ENCODE data around the gene RHBG. TPM values are rescaled to one million over a fixed set of nuclear protein-coding genes. Genes with fewer than 3 reads are reported as not detected.

Gene RHBG
- total and polyA plus RNA-seq, 2 experiments from 2014 or later, result 3.3 to 11.9 TPM

DNA sequence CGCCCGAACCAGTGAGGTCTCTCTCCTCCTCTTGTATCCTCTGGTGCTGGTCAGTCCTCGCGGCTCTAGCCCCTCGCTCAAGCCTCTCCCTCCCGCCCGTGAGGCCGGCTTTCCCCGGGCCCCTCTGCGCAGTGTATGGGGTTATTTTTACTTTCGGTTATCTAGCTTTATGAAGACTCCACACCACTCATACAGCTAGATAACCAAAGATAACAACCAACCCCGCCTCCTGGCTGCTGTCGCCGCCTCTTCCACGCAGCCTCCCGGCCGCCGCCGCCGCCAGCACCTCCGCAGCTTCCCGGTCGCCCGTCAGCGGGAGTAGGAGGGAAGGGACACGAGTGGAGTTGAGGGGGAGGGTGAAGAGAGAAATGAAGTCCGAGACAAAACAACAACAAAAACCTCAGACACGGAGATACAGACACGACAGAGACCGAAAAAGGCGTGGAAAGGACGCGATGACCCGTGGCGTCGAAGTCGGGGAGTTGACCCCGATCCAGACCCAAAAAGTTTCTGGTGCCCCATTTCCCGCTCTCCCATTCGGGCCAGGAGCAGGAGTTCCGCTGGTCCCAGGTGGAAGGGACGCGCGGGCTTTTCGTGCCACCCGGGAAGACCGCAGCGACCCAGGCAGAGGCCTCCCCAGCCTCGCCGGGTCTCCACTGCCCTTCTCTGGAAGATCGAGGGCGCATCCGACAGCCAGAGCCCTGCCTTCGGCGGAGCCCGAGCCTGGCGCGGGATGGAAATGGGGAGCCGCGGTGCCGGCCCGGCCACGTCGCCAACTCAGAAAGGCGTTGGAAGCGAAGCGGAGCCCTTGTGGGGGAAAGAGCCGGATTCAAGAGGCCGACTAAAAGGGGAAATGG, 51.4 kb downstream of the RHBG start:
- no peaks in the 10 kb centered on the region for H3K79me2 ChIP-seq
- H3K27me3 ChIP-seq, result peaks cover 100% of the 10 kb centered on the region
- no peak overlapping the region for H3K27ac ChIP-seq
- H3K4me3 ChIP-seq, result no peak overlapping the region
- peak overlapping the region; percentile 56 for H2AFZ ChIP-seq
- peaks cover 16% of the 10 kb centered on the region for H3K4me1 ChIP-seq (ENCODE audit: insufficient read depth)
- WGBS (ENCODE audit: low lambda C conversion rate, missing lambda C conversion rate), result 3% methylated on average over 69 of the region's 69 CpGs
- no peak for DNase-seq (ENCODE audit: low spot score)
- no peaks in the 10 kb centered on the region for H3K9me2 ChIP-seq (replicated peaks; ENCODE audit: insufficient read depth)
- peak overlapping the region; percentile 88 for H3K4me2 ChIP-seq
- H3K9me3 ChIP-seq (ENCODE audit: low read depth), result no peaks in the 10 kb centered on the region
- TF ChIP-seq EZH2 (IDR thresholded peaks at IDR 0.05; ENCODE audit: borderline replicate concordance) (peak; percentile 98), EZH2phosphoT487 (IDR thresholded peaks at IDR 0.05; ENCODE audit: low read depth, severe bottlenecking, unreplicated experiment) (no peak)
- no peaks in the 10 kb centered on the region for H3K36me3 ChIP-seq (replicated peaks; ENCODE audit: insufficient read depth, low read depth)
- H4K20me1 ChIP-seq (ENCODE audit: insufficient read depth, poor library complexity, severe bottlenecking), result no peaks in the 10 kb centered on the region

DNA sequence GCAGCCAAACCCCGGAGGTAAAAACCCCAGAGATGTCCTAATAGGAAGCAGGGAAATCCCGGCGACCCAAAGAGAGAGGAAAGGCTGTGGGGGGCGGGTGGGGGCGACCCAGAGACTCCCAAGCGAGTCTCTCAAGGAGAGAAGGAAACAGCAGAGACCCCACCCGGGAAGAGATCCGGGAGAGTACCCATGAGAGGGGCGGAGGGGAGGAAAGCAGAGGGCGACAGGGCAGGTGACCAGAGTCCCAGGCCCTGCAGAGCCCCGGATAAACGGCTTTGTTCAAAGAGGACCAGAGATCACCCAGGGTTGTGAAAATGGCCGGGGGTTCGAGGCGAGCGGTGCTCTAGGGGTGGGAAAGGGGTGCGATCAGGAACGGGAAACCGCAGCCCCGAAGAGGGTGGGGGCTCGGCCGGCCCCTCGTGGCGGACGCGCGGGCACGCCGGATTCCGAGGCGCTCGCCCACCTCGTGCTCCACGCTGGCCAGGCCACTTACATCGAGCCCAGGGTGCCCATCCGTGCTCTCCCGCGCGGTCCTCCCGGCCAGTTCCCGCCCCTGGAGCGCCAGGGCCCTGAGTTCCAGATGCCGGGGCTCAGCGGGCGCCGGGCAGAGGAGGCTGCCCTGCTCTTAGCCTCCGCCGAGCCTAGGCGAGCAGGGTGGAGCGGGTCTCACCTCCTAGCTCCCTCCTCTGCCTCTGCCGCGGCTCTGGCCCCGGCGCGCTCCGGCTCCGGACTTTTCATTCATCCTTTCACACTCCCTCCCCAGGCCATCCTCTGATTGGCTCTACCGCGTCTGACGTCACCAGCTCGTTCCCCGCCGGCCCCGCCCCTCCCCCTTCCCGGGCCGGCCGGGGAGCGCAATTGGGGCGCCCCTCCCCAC, 52.3 kb downstream of the RHBG start:
- peak; percentile 85 for DNase-seq (ENCODE audit: low spot score)
- Histone ChIP-seq H3K9me3 (ENCODE audit: low read depth) (no peaks in the 10 kb centered on the region), H4K20me1 (ENCODE audit: insufficient read depth, poor library complexity, severe bottlenecking) (no peaks in the 10 kb centered on the region), H3K36me3 (replicated peaks; ENCODE audit: insufficient read depth, low read depth) (no peaks in the 10 kb centered on the region), H3K9me2 (replicated peaks; ENCODE audit: insufficient read depth) (no peaks in the 10 kb centered on the region), H3K27ac (no peak overlapping the region), H3K4me3 (peak overlapping the region; percentile 16), H3K27me3 (peaks cover 100% of the 10 kb centered on the region), H2AFZ (peak overlapping the region; percentile 56), H3K4me2 (peak overlapping the region; percentile 88), H3K4me1 (ENCODE audit: insufficient read depth) (peaks cover 16% of the 10 kb centered on the region), H3K79me2 (no peaks in the 10 kb centered on the region)
- no peak for TF ChIP-seq EZH2phosphoT487 (IDR thresholded peaks at IDR 0.05; ENCODE audit: low read depth, severe bottlenecking, unreplicated experiment)
- no peak for TF ChIP-seq CTCF (IDR thresholded peaks at IDR 0.05; ENCODE audit: poor library complexity)
- TF ChIP-seq EZH2 (IDR thresholded peaks at IDR 0.05; ENCODE audit: borderline replicate concordance), result no peak
- WGBS (ENCODE audit: low lambda C conversion rate, missing lambda C conversion rate), result 3% methylated on average over 30 of the region's 69 CpGs

GRCh38 chr1:156421939-156422601, 53.1 kb downstream of the RHBG start:
- Histone ChIP-seq H3K27ac (no peak overlapping the region), H3K79me2 (no peaks in the 10 kb centered on the region), H2AFZ (no peak overlapping the region), H4K20me1 (ENCODE audit: insufficient read depth, poor library complexity, severe bottlenecking) (no peaks in the 10 kb centered on the region), H3K4me1 (ENCODE audit: insufficient read depth) (peaks cover 16% of the 10 kb centered on the region), H3K9me3 (ENCODE audit: low read depth) (no peaks in the 10 kb centered on the region), H3K4me2 (peak overlapping the region; percentile 88), H3K4me3 (no peak overlapping the region), H3K27me3 (peaks cover 100% of the 10 kb centered on the region), H3K36me3 (replicated peaks; ENCODE audit: insufficient read depth, low read depth) (no peaks in the 10 kb centered on the region), H3K9me2 (replicated peaks; ENCODE audit: insufficient read depth) (no peaks in the 10 kb centered on the region)
- TF ChIP-seq EZH2 (IDR thresholded peaks at IDR 0.05; ENCODE audit: borderline replicate concordance) (no peak), EZH2phosphoT487 (IDR thresholded peaks at IDR 0.05; ENCODE audit: low read depth, severe bottlenecking, unreplicated experiment) (no peak), CTCF (IDR thresholded peaks at IDR 0.05; ENCODE audit: poor library complexity) (no peak)
- DNase-seq (ENCODE audit: low spot score), result no peak
- 18% methylated on average over 12 of the region's 12 CpGs for WGBS (ENCODE audit: low lambda C conversion rate, missing lambda C conversion rate)

All from hepatocyte (in vitro differentiated cells).